ENCODE measurements around the gene GMPPB. TPM values are rescaled to one million over a fixed set of nuclear protein-coding genes. Genes with fewer than 3 reads are reported as not detected.
"Not testable (repeated sequence)": the region's sequence is repeated elsewhere in the genome, so short reads cannot be mapped to it uniquely, and the experiment has no call there.

GMPPB gene
- total and polyA plus RNA-seq, 2 donors from 2014 or later: 25.0 to 37.4 TPM

GRCh38 chr3:49751501-49751900 lies 27.8 kb upstream of the GMPPB start:
- no peak overlapping the region for H3K4me3 ChIP-seq (ENCODE audit: low read length in 3 of 3)
- DNase-seq (no peak), FAIRE-seq (no peak)
- no peaks in the 10 kb centered on the region for H3K36me3 ChIP-seq (ENCODE audit: control insufficient read depth in 2 of 3, insufficient read depth in 3 of 3, low read length in 3 of 3)
- no peaks in the 10 kb centered on the region for H3K27me3 ChIP-seq (ENCODE audit: control insufficient read depth, insufficient read depth, low read length)
- no peak overlapping the region for H3K9ac ChIP-seq (ENCODE audit: low read length in 3 of 3)
- H3K4me1 ChIP-seq (ENCODE audit: control insufficient read depth in 2 of 3, insufficient read depth in 2 of 3, low read depth in 1 of 3, low read length in 3 of 3): peaks cover 0 to 4% (median 0%) of the 10 kb centered on the region in 3 donors
- no peak for TF ChIP-seq CTCF (IDR thresholded peaks at IDR 0.05; ENCODE audit: borderline replicate concordance, extremely low read depth, insufficient read depth)
- no peaks in the 10 kb centered on the region for H3K9me3 ChIP-seq (ENCODE audit: control insufficient read depth in 2 of 3, insufficient read depth in 1 of 3, low read length in 3 of 3)
- H3K27ac ChIP-seq (ENCODE audit: low read depth in 2 of 2, low read length in 2 of 2): no peak overlapping the region
- intact Hi-C loops (cut with DNase I): no loop called here

- TF ChIP-seq CTCF (IDR thresholded peaks at IDR 0.05; ENCODE audit: borderline replicate concordance, extremely low read depth, insufficient read depth): no peak
- H3K9ac ChIP-seq (ENCODE audit: low read length in 3 of 3): no peak overlapping the region
- H3K27ac ChIP-seq (ENCODE audit: low read depth in 2 of 2, low read length in 2 of 2): no peak overlapping the region
- intact Hi-C loops (cut with DNase I): no loop called here
- no peaks in the 10 kb centered on the region for H3K9me3 ChIP-seq (ENCODE audit: control insufficient read depth in 2 of 3, insufficient read depth in 1 of 3, low read length in 3 of 3)
- DNase-seq (no peak), FAIRE-seq (no peak)
- no peak overlapping the region for H3K4me3 ChIP-seq (ENCODE audit: low read length in 3 of 3)
- no peaks in the 10 kb centered on the region for H3K4me1 ChIP-seq (ENCODE audit: control insufficient read depth in 2 of 3, insufficient read depth in 2 of 3, low read depth in 1 of 3, low read length in 3 of 3)
- H3K27me3 ChIP-seq (ENCODE audit: control insufficient read depth, insufficient read depth, low read length): no peaks in the 10 kb centered on the region
- peaks cover 0 to 2% (median 2%) of the 10 kb centered on the region in 3 donors for H3K36me3 ChIP-seq (ENCODE audit: control insufficient read depth in 2 of 3, insufficient read depth in 3 of 3, low read length in 3 of 3)
Observed at GRCh38 chr3:49750056-49750455, 26.3 kb upstream of the GMPPB start.

GRCh38 chr3:49748874-49749273 lies 25.1 kb upstream of the GMPPB start:
- H3K9me3 ChIP-seq (ENCODE audit: control insufficient read depth in 2 of 3, insufficient read depth in 1 of 3, low read length in 3 of 3); intact Hi-C loops (cut with DNase I); H3K27ac ChIP-seq (ENCODE audit: low read depth in 2 of 2, low read length in 2 of 2); H3K4me3 ChIP-seq (ENCODE audit: low read length in 3 of 3); H3K9ac ChIP-seq (ENCODE audit: low read length in 3 of 3); H3K36me3 ChIP-seq (ENCODE audit: control insufficient read depth in 2 of 3, insufficient read depth in 3 of 3, low read length in 3 of 3); H3K4me1 ChIP-seq (ENCODE audit: control insufficient read depth in 2 of 3, insufficient read depth in 2 of 3, low read depth in 1 of 3, low read length in 3 of 3); FAIRE-seq; H3K27me3 ChIP-seq (ENCODE audit: control insufficient read depth, insufficient read depth, low read length): not testable (repeated sequence)
- peak in 2 of 5 donors; percentile 13 to 14 for DNase-seq

GRCh38 chr3:49747792-49748480 lies 24.2 kb upstream of the GMPPB start:
- TF ChIP-seq CTCF (IDR thresholded peaks at IDR 0.05; ENCODE audit: borderline replicate concordance, extremely low read depth, insufficient read depth): no peak
- no peak overlapping the region for H3K27ac ChIP-seq (ENCODE audit: low read depth in 2 of 2, low read length in 2 of 2)
- H3K9me3 ChIP-seq (ENCODE audit: control insufficient read depth in 2 of 3, insufficient read depth in 1 of 3, low read length in 3 of 3): no peaks in the 10 kb centered on the region
- DNase-seq (no peak), FAIRE-seq (no peak)
- H3K4me3 ChIP-seq (ENCODE audit: low read length in 3 of 3): no peak overlapping the region
- no peaks in the 10 kb centered on the region for H3K27me3 ChIP-seq (ENCODE audit: control insufficient read depth, insufficient read depth, low read length)
- intact Hi-C loops (cut with DNase I): no loop called here
- no peaks in the 10 kb centered on the region for H3K4me1 ChIP-seq (ENCODE audit: control insufficient read depth in 2 of 3, insufficient read depth in 2 of 3, low read depth in 1 of 3, low read length in 3 of 3)
- peaks cover 0 to 2% (median 2%) of the 10 kb centered on the region in 3 donors for H3K36me3 ChIP-seq (ENCODE audit: control insufficient read depth in 2 of 3, insufficient read depth in 3 of 3, low read length in 3 of 3)
- no peak overlapping the region for H3K9ac ChIP-seq (ENCODE audit: low read length in 3 of 3)
